Keratinocyte (primary cell): ENCODE results near the gene STK24. TPM values are rescaled to one million over a fixed set of nuclear protein-coding genes. Genes with fewer than 3 reads are reported as not detected.
"Not testable (repeated sequence)": the region's sequence is repeated elsewhere in the genome, so short reads cannot be mapped to it uniquely, and the experiment has no call there.

Experiments
- DNase-seq: peaks from one replicate; pipeline ENCODE4 v3.0.0-alpha.2; 2011; ENCODE audit warnings: low read depth, missing footprints, low spot score
- FAIRE-seq: peaks from 2 replicates; lab custom pipeline; 2011; peaks lifted over from hg19 to GRCh38; lab: Jason Lieb, UNC
- H2AFZ ChIP-seq: 2 replicates; pipeline ENCODE4 v1.6.0; 2012; ENCODE audit warnings: low read length, control low read depth, inconsistent platforms; ENCODE audit not compliant: control insufficient read depth
- H3K27ac ChIP-seq: 2 replicates; pipeline ENCODE4 v1.5.1; 2011; ENCODE audit warnings: low read length; ENCODE audit not compliant: control insufficient read depth, insufficient read depth
- H3K27me3 ChIP-seq: 3 replicates; pipeline ENCODE4 v1.6.0; 2011; ENCODE audit warnings: low read length; ENCODE audit not compliant: control insufficient read depth, insufficient read depth; ENCODE audit errors: extremely low read depth
- H3K36me3 ChIP-seq, 2 experiments: 2 replicates in 1 of 2; 3 replicates in 1 of 2; pipeline ENCODE4 v1.5.1; 2011; ENCODE audit warnings: low read length in 2 of 2, mild to moderate bottlenecking in 1 of 2; ENCODE audit not compliant: control insufficient read depth in 2 of 2, insufficient read depth in 2 of 2; ENCODE audit errors: extremely low read depth in 1 of 2
- H3K4me1 ChIP-seq: 3 replicates; pipeline ENCODE4 v1.5.1; 2011; ENCODE audit warnings: low read length; ENCODE audit not compliant: control insufficient read depth, insufficient read depth; ENCODE audit errors: extremely low read depth
- H3K4me2 ChIP-seq: 3 replicates; pipeline ENCODE4 v1.6.0; 2011; ENCODE audit warnings: low read depth, low read length; ENCODE audit not compliant: control insufficient read depth, insufficient read depth; ENCODE audit errors: extremely low read depth
- H3K4me3 ChIP-seq, 3 experiments: fragments of 200-600 bp in 1 of 3; sonication (generic) in 1 of 3; 2 replicates in 2 of 3; 3 replicates in 1 of 3; pipeline ENCODE4 v1.5.1; 2011 to 2016; ENCODE audit warnings: low read length in 3 of 3, mild to moderate bottlenecking in 3 of 3, control low read depth in 2 of 3, inconsistent platforms in 1 of 3, low read depth in 1 of 3, mixed read lengths in 1 of 3, mixed run types in 1 of 3, moderate library complexity in 1 of 3; ENCODE audit not compliant: control insufficient read depth in 2 of 3, insufficient read depth in 2 of 3; ENCODE audit errors: extremely low read depth in 1 of 3
- H3K79me2 ChIP-seq: 2 replicates; pipeline ENCODE4 v1.6.0; 2012; ENCODE audit warnings: low read length; ENCODE audit not compliant: control insufficient read depth, insufficient read depth
- H3K9ac ChIP-seq: 3 replicates; pipeline ENCODE4 v1.6.0; 2011; ENCODE audit warnings: low read length; ENCODE audit not compliant: control insufficient read depth, insufficient read depth; ENCODE audit errors: extremely low read depth
- H3K9me1 ChIP-seq: 3 replicates; pipeline ENCODE4 v1.6.0; 2011; ENCODE audit warnings: low read length; ENCODE audit not compliant: control insufficient read depth, insufficient read depth; ENCODE audit errors: extremely low read depth
- H3K9me3 ChIP-seq: 2 replicates; pipeline ENCODE4 v1.5.1; 2012; ENCODE audit warnings: low read depth, low read length; ENCODE audit not compliant: control insufficient read depth
- H4K20me1 ChIP-seq: 3 replicates; pipeline ENCODE4 v1.6.0; 2011; ENCODE audit warnings: low read length; ENCODE audit not compliant: control insufficient read depth, insufficient read depth; ENCODE audit errors: extremely low read depth
- CTCF ChIP-seq, 3 experiments: IDR thresholded peaks in 1 of 3; conservative IDR thresholded peaks in 1 of 3; optimal IDR thresholded peaks in 1 of 3; 2 replicates in 2 of 3; 3 replicates in 1 of 3; pipeline versions ENCODE3 to v1.5.1; 2011; ENCODE audit warnings: low read length in 3 of 3, mild to moderate bottlenecking in 3 of 3, moderate library complexity in 2 of 3, control low read depth in 1 of 3, inconsistent platforms in 1 of 3; ENCODE audit not compliant: insufficient read depth in 2 of 3; ENCODE audit errors: extremely low read depth in 1 of 3
- EZH2 ChIP-seq: IDR thresholded peaks from one replicate; pipeline ENCODE4 v1.6.1; 2012; ENCODE audit warnings: inconsistent platforms, mild to moderate bottlenecking, low read length, moderate library complexity
- dilution Hi-C: fragments of 300-500 bp; cut with MboI; formaldehyde crosslinking; loops from one replicate; pipeline ENCODE4 v1.7.0; 2020; ENCODE audit warnings: low sequenced_read_pairs; ENCODE audit not compliant: extremely low pct_ligation_motif_present
- polyA minus RNA-seq, 3 experiments: library from RNA; depleted of rRNA, polyadenylated mRNA; stranded (reverse); fragments of >200 nt; gene quantifications; 1 replicate in 1 of 3; 2 replicates in 1 of 3; 3 replicates in 1 of 3; pipeline ENCODE4 v1.2.3, GENCODE V29; 2011
- polyA plus RNA-seq, 5 experiments: library from polyadenylated mRNA; depleted of rRNA in 3 of 5; stranded (reverse) in 3 of 5; stranded (forward) in 1 of 5; unstranded in 1 of 5; fragments of >200 nt; gene quantifications; 1 replicate in 1 of 5; 2 replicates in 3 of 5; 3 replicates in 1 of 5; pipeline versions ENCODE4 v1.2.1 to v1.2.3, GENCODE V29; 2011 to 2012; ENCODE audit warnings: missing spikeins in 2 of 5, low read depth in 1 of 5, low replicate concordance in 1 of 5

Gene STK24
- polyA plus RNA-seq (39.4 to 119 TPM (median 81.6 TPM) in 3 replicates), polyA minus RNA-seq (32.9 to 61.3 TPM (median 61.3 TPM) in 3 replicates)
- 640 TPM for polyA plus RNA-seq (2011; ENCODE audit: low read depth)
- polyA plus RNA-seq (2011; cell fraction: cytosol; rRNA removed), result 89.3 and 151 TPM in 2 replicates
- polyA plus RNA-seq (2011; cell fraction: nucleus; rRNA removed), result 67.3 and 81.6 TPM in 2 replicates
- 113 and 203 TPM in 2 replicates for polyA plus RNA-seq (2012; ENCODE audit: low replicate concordance)
- polyA minus RNA-seq (2011; cell fraction: cytosol; rRNA and poly(A)+ RNA removed), result 32.8 TPM
- 22.1 and 45.6 TPM in 2 replicates for polyA minus RNA-seq (2011; cell fraction: nucleus; rRNA and poly(A)+ RNA removed)

DNA sequence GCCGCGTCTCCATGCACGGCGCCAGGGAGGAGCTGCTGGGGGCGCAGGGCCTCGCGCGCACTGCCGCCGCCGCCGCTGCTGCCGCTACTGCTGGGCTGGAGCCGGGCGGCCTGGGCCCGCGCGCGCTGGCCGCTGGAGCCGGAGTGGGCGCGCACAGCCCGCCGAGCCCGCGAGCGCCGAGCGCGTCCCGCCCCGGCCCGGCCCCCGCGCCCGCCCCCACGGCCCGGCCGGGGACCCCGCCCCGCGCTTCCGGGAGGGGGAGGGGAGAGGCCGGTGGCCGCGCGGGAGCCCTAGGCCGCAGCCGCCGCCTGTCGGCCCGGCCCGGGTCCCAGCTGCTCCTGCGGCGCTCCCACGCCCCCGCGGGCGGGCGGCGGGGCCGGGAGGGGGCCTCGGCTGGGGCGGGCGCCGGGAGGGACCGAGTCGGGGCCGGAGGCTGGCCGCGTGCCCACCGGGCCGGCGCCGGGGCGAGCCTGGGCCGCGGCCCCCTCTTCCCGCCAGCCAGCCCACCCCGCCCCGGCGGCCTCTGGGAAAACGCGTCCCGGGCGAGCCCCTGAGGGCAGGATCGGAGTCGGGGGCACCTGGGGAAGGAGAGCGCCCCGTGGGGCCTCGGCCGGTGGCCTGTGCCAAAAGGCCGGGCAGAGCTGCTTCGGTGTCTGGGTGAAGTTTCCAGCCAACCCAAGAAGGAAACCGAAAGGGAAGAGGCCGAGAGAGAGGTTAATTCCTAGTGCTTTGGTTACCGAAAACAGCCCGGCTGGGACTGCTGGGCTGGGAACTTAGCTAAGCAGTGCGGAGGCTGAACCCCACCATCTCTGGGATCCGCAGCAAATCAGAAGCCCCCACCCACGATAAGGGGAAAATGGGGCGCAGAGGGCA lies at the start of gene STK24:
STK24 (minus strand) TSS at position 145 of the 873 bp plus-strand sequence. CDS start 321 bp downstream, outside the sequence.
- peaks cover 35% of the 10 kb centered on the region for H3K4me1 ChIP-seq
- no peak for FAIRE-seq
- dilution Hi-C loops, result no loop called here

GRCh38 chr13:98626298-98626935 lies 49.5 kb upstream of the STK24 start:
- TF ChIP-seq CTCF (optimal IDR thresholded peaks at IDR 0.05 in 1 of 3, IDR thresholded peaks at IDR 0.05 in 1 of 3, conservative IDR thresholded peaks at IDR 0.05 in 1 of 3; ENCODE audit: extremely low read depth in 1 of 3, insufficient read depth in 2 of 3, low read length in 3 of 3) (no peak), EZH2 (no peak)
- Histone ChIP-seq H3K36me3 (no peaks in the 10 kb centered on the region), H3K4me2 (no peak overlapping the region), H3K79me2 (no peaks in the 10 kb centered on the region), H3K9ac (no peak overlapping the region), H3K27me3 (no peaks in the 10 kb centered on the region), H3K4me3 (no peak overlapping the region), H2AFZ (no peak overlapping the region), H3K27ac (no peak overlapping the region), H4K20me1 (no peaks in the 10 kb centered on the region), H3K9me3 (no peaks in the 10 kb centered on the region), H3K4me1 (no peaks in the 10 kb centered on the region), H3K9me1 (no peaks in the 10 kb centered on the region)
- no peak for DNase-seq
- dilution Hi-C loops, result no loop called here
- FAIRE-seq, result no peak

More for the DNA sequence above, at the start of gene STK24:
- Histone ChIP-seq H3K9me3 (no peaks in the 10 kb centered on the region), H3K4me2 (peak within 1 kb of the TSS; percentile 97), H4K20me1 (peaks cover 14% of the 10 kb centered on the region), H3K9me1 (no peaks in the 10 kb centered on the region), H3K79me2 (peaks cover 43% of the 10 kb centered on the region), H3K36me3 (peaks cover 0 to 6% of the 10 kb centered on the region in 2 experiments), H2AFZ (peak within 1 kb of the TSS; percentile 37), H3K4me3 (peak within 1 kb of the TSS; percentile 70 to 93 (median 78)), H3K9ac (peak within 1 kb of the TSS; percentile 89), H3K27ac (peak within 1 kb of the TSS; percentile 91), H3K27me3 (no peaks in the 10 kb centered on the region)
- DNase-seq, result no peak
- TF ChIP-seq CTCF (optimal IDR thresholded peaks at IDR 0.05 in 1 of 3, IDR thresholded peaks at IDR 0.05 in 1 of 3, conservative IDR thresholded peaks at IDR 0.05 in 1 of 3; ENCODE audit: extremely low read depth in 1 of 3, insufficient read depth in 2 of 3, low read length in 3 of 3) (no peak), EZH2 (no peak)

DNA sequence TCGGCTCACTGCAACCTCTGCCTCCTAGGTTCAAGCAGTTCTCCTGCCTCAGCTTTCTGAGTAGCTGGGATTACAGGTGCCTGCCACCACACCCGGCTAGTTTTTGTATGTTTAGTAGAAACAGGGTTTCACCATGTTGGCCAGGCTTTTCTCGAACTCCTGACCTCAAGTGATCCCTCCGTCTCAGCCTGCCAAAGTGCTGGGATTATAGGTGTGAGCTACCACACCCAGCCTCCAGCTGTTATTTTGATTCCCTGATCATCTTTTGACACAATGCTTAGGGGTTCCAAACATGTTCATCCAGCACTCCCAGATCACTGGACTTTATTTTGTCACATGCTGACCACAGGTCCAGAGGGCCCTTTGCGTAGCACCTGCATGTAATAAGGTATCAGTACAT lies 47.7 kb upstream of the STK24 start:
- H3K4me1 ChIP-seq, dilution Hi-C loops, H3K9me3 ChIP-seq, H3K9me1 ChIP-seq, H2AFZ ChIP-seq, DNase-seq, H3K79me2 ChIP-seq, H3K4me3 ChIP-seq, H3K36me3 ChIP-seq, FAIRE-seq, H3K4me2 ChIP-seq, H3K27ac ChIP-seq, H3K27me3 ChIP-seq, H3K9ac ChIP-seq, H4K20me1 ChIP-seq: not testable (repeated sequence)
